ENCODE results near the gene STIM1. TPM values are rescaled to one million over a fixed set of nuclear protein-coding genes. Genes with fewer than 3 reads are reported as not detected.
A peak's percentile ranks its signal among the peaks of the same experiment; 100 is the strongest.

The STIM1 gene
- total RNA-seq, 3 donors from 2014 or later (not counting 1 experiment from before 2014, with no cell fraction given) = 171 to 187 (median 175) TPM

- DNase-seq = no peak
- Mint-ChIP-seq H3K4me1 (peaks cover 18 to 25% of the 10 kb centered on the region in 2 donors), H3K4me3 (no peak overlapping the region), H3K36me3 (no peaks in the 10 kb centered on the region), H3K27me3 (ENCODE audit: low read depth in 2 of 2) (no peaks in the 10 kb centered on the region), H3K27ac (peak overlapping the region in 1 of 2 donors; percentile 43), H3K9me3 (no peaks in the 10 kb centered on the region)
- Histone ChIP-seq H3K27me3 (ENCODE audit: control insufficient read depth, insufficient read depth, low read length) (no peaks in the 10 kb centered on the region), H3K4me3 (ENCODE audit: low read length) (no peak overlapping the region), H3K4me1 (ENCODE audit: control insufficient read depth, insufficient read depth, low read length) (peaks cover 7% of the 10 kb centered on the region), H3K27ac (ENCODE audit: low read length) (no peak overlapping the region), H3K9me3 (ENCODE audit: control insufficient read depth, insufficient read depth, low read length) (no peaks in the 10 kb centered on the region), H3K36me3 (ENCODE audit: control insufficient read depth, insufficient read depth, low read length) (peaks cover 36% of the 10 kb centered on the region)
- ATAC-seq = no peak
- no CpG with 5 or more reads among the region's 1 CpG for WGBS (ENCODE audit: insufficient coverage)
- TF ChIP-seq CTCF (IDR thresholded peaks at IDR 0.05) = no peak
- intact Hi-C loops (cut with micrococcal nuclease) = no loop called here
Measured at GRCh38 chr11:4076774-4077173, 221.3 kb downstream of the STIM1 start.

- Histone ChIP-seq H3K4me1 (ENCODE audit: control insufficient read depth, insufficient read depth, low read length) (peaks cover 18% of the 10 kb centered on the region), H3K27ac (ENCODE audit: low read length) (no peak overlapping the region), H3K9me3 (ENCODE audit: control insufficient read depth, insufficient read depth, low read length) (no peaks in the 10 kb centered on the region), H3K36me3 (ENCODE audit: control insufficient read depth, insufficient read depth, low read length) (peaks cover 64% of the 10 kb centered on the region), H3K4me3 (ENCODE audit: low read length) (no peak overlapping the region), H3K27me3 (ENCODE audit: control insufficient read depth, insufficient read depth, low read length) (no peaks in the 10 kb centered on the region)
- no peak for TF ChIP-seq CTCF (IDR thresholded peaks at IDR 0.05)
- Mint-ChIP-seq H3K4me1 (peaks cover 20 to 29% of the 10 kb centered on the region in 2 donors), H3K27me3 (ENCODE audit: low read depth in 2 of 2) (no peaks in the 10 kb centered on the region), H3K27ac (peak overlapping the region in 1 of 2 donors; percentile 42), H3K9me3 (no peaks in the 10 kb centered on the region), H3K4me3 (no peak overlapping the region), H3K36me3 (peaks cover 21% of the 10 kb centered on the region)
- intact Hi-C loops (cut with micrococcal nuclease) = no loop called here
- 96% methylated on average over 8 of the region's 9 CpGs for WGBS (ENCODE audit: insufficient coverage)
- DNase-seq (no peak), ATAC-seq (no peak)
Measured at GRCh38 chr11:4083198-4083597, 227.7 kb downstream of the STIM1 start.

DNA sequence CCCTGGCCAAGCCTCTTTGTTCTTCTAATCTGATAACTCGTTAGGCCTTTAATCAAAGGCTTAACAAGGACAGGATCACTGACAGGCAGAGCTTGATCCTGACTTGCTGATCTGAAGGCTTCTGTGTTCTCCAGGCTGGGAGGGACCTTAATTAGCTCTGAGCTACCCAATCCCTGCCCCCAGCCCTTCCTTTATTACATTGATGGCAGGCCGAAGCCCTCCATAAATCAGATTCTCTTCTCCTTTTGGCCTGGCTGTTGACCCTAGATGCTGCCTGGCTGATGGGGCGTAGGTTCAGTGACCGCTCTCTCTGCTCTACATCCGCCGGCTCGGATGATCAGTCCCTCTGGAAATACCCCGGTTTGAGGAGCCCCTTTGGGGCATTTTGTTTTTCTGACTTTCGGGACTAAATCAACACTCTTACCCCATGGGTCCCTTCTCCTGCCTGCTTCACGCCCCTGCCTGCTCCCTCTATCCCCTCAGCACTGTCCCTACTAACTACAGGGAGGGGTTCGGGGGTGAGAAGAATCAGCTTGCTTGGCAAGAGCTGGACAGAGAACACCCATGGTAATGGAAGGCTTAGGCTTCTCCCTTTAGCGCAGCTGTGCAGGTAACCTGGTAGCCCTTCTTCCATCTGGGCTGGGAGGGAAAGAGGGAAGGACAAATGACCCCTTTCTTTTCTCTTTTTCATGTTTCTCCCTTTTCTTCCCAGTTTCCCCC, 229.1 kb downstream of the STIM1 start:
- ATAC-seq (no peak), DNase-seq (no peak)
- H3K27me3 ChIP-seq (ENCODE audit: control insufficient read depth, insufficient read depth, low read length) = no peaks in the 10 kb centered on the region
- peaks cover 14% of the 10 kb centered on the region for H3K4me1 ChIP-seq (ENCODE audit: control insufficient read depth, insufficient read depth, low read length)
- H3K36me3 ChIP-seq (ENCODE audit: control insufficient read depth, insufficient read depth, low read length) = peaks cover 68% of the 10 kb centered on the region
- H3K9me3 Mint-ChIP-seq = no peaks in the 10 kb centered on the region
- H3K4me3 ChIP-seq (ENCODE audit: low read length) = no peak overlapping the region
- 97% methylated on average over 11 of the region's 12 CpGs for WGBS (ENCODE audit: insufficient coverage)
- TF ChIP-seq CTCF (IDR thresholded peaks at IDR 0.05) = no peak
- H3K9me3 ChIP-seq (ENCODE audit: control insufficient read depth, insufficient read depth, low read length) = no peaks in the 10 kb centered on the region
- no peak overlapping the region for H3K27ac ChIP-seq (ENCODE audit: low read length)
- no peak overlapping the region for H3K27ac Mint-ChIP-seq
- peaks cover 24 to 28% of the 10 kb centered on the region in 2 donors for H3K4me1 Mint-ChIP-seq
- no peak overlapping the region for H3K4me3 Mint-ChIP-seq
- peaks cover 21% of the 10 kb centered on the region for H3K36me3 Mint-ChIP-seq
- intact Hi-C loops (cut with micrococcal nuclease) = no loop called here
- no peaks in the 10 kb centered on the region for H3K27me3 Mint-ChIP-seq (ENCODE audit: low read depth in 2 of 2)

DNA sequence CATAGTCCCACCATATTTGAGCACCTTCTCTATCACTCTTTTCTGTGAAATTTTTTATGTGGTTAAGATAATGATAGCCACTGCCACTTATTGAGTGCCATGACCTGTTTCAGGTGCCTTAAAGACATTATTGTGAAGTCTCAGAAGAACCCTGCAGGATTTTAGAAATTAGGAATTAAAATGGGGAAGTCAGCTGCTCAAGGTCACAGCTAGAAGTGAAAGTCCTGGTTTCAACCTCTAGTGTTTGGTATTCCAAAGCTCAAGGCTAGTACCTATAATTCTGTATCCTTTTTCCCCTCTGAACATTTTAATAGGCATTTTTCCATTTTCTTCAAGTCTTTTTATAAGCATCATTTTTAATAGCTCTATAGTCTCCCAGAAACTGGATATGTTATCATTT, 230.1 kb downstream of the STIM1 start:
- Mint-ChIP-seq H3K4me3 (no peak overlapping the region), H3K27ac (peak overlapping the region; percentile 19 to 71), H3K9me3 (no peaks in the 10 kb centered on the region), H3K36me3 (peaks cover 21% of the 10 kb centered on the region), H3K4me1 (peaks cover 34 to 38% of the 10 kb centered on the region in 2 donors), H3K27me3 (ENCODE audit: low read depth in 2 of 2) (no peaks in the 10 kb centered on the region)
- no peak for TF ChIP-seq CTCF (IDR thresholded peaks at IDR 0.05)
- H3K4me1 ChIP-seq (ENCODE audit: control insufficient read depth, insufficient read depth, low read length) = peaks cover 24% of the 10 kb centered on the region
- intact Hi-C loops (cut with micrococcal nuclease) = no loop called here
- H3K4me3 ChIP-seq (ENCODE audit: low read length) = no peak overlapping the region
- no peaks in the 10 kb centered on the region for H3K9me3 ChIP-seq (ENCODE audit: control insufficient read depth, insufficient read depth, low read length)
- DNase-seq (no peak), ATAC-seq (no peak)
- no peaks in the 10 kb centered on the region for H3K27me3 ChIP-seq (ENCODE audit: control insufficient read depth, insufficient read depth, low read length)
- peaks cover 68% of the 10 kb centered on the region for H3K36me3 ChIP-seq (ENCODE audit: control insufficient read depth, insufficient read depth, low read length)
- no peak overlapping the region for H3K27ac ChIP-seq (ENCODE audit: low read length)
